ENCODE results near the gene TOR4A.

Gene TOR4A

GRCh38 chr9:137310189-137311052 lies 32.9 kb downstream of the TOR4A start:
- no peak for DNase-seq (ENCODE audit: low read depth, low spot score)
- ChIA-PET CTCF (interaction anchor here (1.4 kb wide), 1 partner anchor 8 kb away, joined by 4 read pairs; the partner anchor contains the start of gene NRARP), POLR2A (no interaction called here)
- no peak overlapping the region for H3K4me3 ChIP-seq (ENCODE audit: low read depth, low read length)
- no peak for TF ChIP-seq CTCF (IDR thresholded peaks at IDR 0.05; ENCODE audit: insufficient read depth, low read length, missing control alignments)

GRCh38 chr9:137311171-137311985 lies 33.9 kb downstream of the TOR4A start:
- CTCF ChIA-PET: interaction anchor here (1.4 kb wide), 1 partner anchor 9 kb away, joined by 4 read pairs; the partner anchor contains the start of gene NRARP

GRCh38 chr9:137311986-137312851 lies 34.7 kb downstream of the TOR4A start:
- DNase-seq (ENCODE audit: low read depth, low spot score): no peak
- TF ChIP-seq CTCF (IDR thresholded peaks at IDR 0.05; ENCODE audit: insufficient read depth, low read length, missing control alignments): no peak
- ChIA-PET POLR2A (interaction anchor here (0.6 kb wide), 1 partner anchor 62 kb away, joined by 3 read pairs; no protein-coding TSS in a partner anchor), CTCF (interaction anchor here (1.8 kb wide), 1 partner anchor 9 kb away, joined by 6 read pairs; the partner anchor contains the start of gene NRARP)
- H3K4me3 ChIP-seq (ENCODE audit: low read depth, low read length): no peak overlapping the region

More at GRCh38 chr9:137311171-137311985, 33.9 kb downstream of the TOR4A start:
- no peak overlapping the region for H3K4me3 ChIP-seq (ENCODE audit: low read depth, low read length)
- TF ChIP-seq CTCF (IDR thresholded peaks at IDR 0.05; ENCODE audit: insufficient read depth, low read length, missing control alignments): no peak
- POLR2A ChIA-PET: no interaction called here
- no peak for DNase-seq (ENCODE audit: low read depth, low spot score)

GRCh38 chr9:137312852-137313325 lies 35.4 kb downstream of the TOR4A start:
- no peak for DNase-seq (ENCODE audit: low read depth, low spot score)
- H3K4me3 ChIP-seq (ENCODE audit: low read depth, low read length): no peak overlapping the region
- ChIA-PET POLR2A (interaction anchor here (0.6 kb wide), 1 partner anchor 62 kb away, joined by 3 read pairs; no protein-coding TSS in a partner anchor), CTCF (interaction anchor here (1.8 kb wide), 1 partner anchor 10 kb away, joined by 6 read pairs; the partner anchor contains the start of gene NRARP)
- TF ChIP-seq CTCF (IDR thresholded peaks at IDR 0.05; ENCODE audit: insufficient read depth, low read length, missing control alignments): no peak

GRCh38 chr9:137313326-137313936 lies 35.9 kb downstream of the TOR4A start:
- CTCF ChIA-PET: interaction anchor here (1.8 kb wide), 1 partner anchor 11 kb away, joined by 6 read pairs; the partner anchor contains the start of gene NRARP
- H3K4me3 ChIP-seq (ENCODE audit: low read depth, low read length): no peak overlapping the region
- POLR2A ChIA-PET: interaction anchor here (0.6 kb wide), 1 partner anchor 61 kb away, joined by 3 read pairs; no protein-coding TSS in a partner anchor
- no peak for DNase-seq (ENCODE audit: low read depth, low spot score)
- TF ChIP-seq CTCF (IDR thresholded peaks at IDR 0.05; ENCODE audit: insufficient read depth, low read length, missing control alignments): no peak
